ENCODE measurements around the gene ZNF552. TPM values are rescaled to one million over a fixed set of nuclear protein-coding genes. Genes with fewer than 3 reads are reported as not detected.
"Not testable (repeated sequence)": the region's sequence is repeated elsewhere in the genome, so short reads cannot be mapped to it uniquely, and the experiment has no call there.

Gene ZNF552
- total RNA-seq, 1 experiment from 2014 or later = 9.2 TPM

- not testable (repeated sequence) for H4K20me1 ChIP-seq (ENCODE audit: control insufficient read depth, insufficient read depth, insufficient read length); H2BK120ac ChIP-seq (ENCODE audit: low read depth, low read length, poor library complexity, severe bottlenecking); H3K23me2 ChIP-seq (ENCODE audit: insufficient read length, low read depth, low read length, poor library complexity, severe bottlenecking); DNase-seq; H3T11ph ChIP-seq (ENCODE audit: low read length); H3K18ac ChIP-seq (ENCODE audit: insufficient read length, low read depth, low read length); H2BK5ac ChIP-seq (ENCODE audit: insufficient read length, low read length); H3K9me3 ChIP-seq (ENCODE audit: control insufficient read depth, low read depth, low read length); H3K9ac ChIP-seq (ENCODE audit: extremely low read depth, insufficient read length, low read length); H3K56ac ChIP-seq (ENCODE audit: insufficient read length, low read depth, low read length); H3K9me3 Mint-ChIP-seq; H3K4me1 ChIP-seq (ENCODE audit: insufficient read depth, low read length); H2BK20ac ChIP-seq (ENCODE audit: low read depth, low read length, poor library complexity, severe bottlenecking); H3K14ac ChIP-seq (ENCODE audit: insufficient read depth, low read length); H3K27me3 Mint-ChIP-seq (ENCODE audit: low read depth); H4K5ac ChIP-seq (ENCODE audit: insufficient read length, low read depth, low read length); H3K27me3 ChIP-seq (ENCODE audit: insufficient read depth, low read length); H3K4me3 Mint-ChIP-seq; H3K4ac ChIP-seq (ENCODE audit: low read depth, low read length); H3K4me2 ChIP-seq (ENCODE audit: insufficient read depth, insufficient read length, low read length); H2BK12ac ChIP-seq (ENCODE audit: insufficient read length, low read depth, low read length); H2BK15ac ChIP-seq (ENCODE audit: low read depth, low read length); H4K91ac ChIP-seq (ENCODE audit: insufficient read length, low read depth, low read length); H3K4me1 Mint-ChIP-seq; H3K79me1 ChIP-seq (ENCODE audit: insufficient read depth, low read depth, low read length, poor library complexity, severe bottlenecking); H2AFZ ChIP-seq (ENCODE audit: low read length); H3K23ac ChIP-seq (ENCODE audit: insufficient read length, low read depth, low read length); H4K8ac ChIP-seq (replicated peaks; ENCODE audit: insufficient read length, low read depth, low read length); H2AK5ac ChIP-seq (ENCODE audit: insufficient read length, low read length); H3K27ac ChIP-seq (ENCODE audit: insufficient read length, low read depth, low read length)
- peaks cover 21% of the 10 kb centered on the region; the same call in 1 of the 2 replicates for H3K79me2 ChIP-seq (ENCODE audit: insufficient read depth, low read length)
- peaks cover 36 to 57% (median 47%) of the 10 kb centered on the region in 3 experiments for H3K36me3 Mint-ChIP-seq (ENCODE audit: insufficient read depth in 1 of 3, low read depth in 3 of 3)
- H3K27ac Mint-ChIP-seq = peak overlapping the region in 1 of 3 experiments; percentile 24; a peak in 1 of 7 replicates
- no CpG with 5 or more reads among the region's 5 CpGs for WGBS (ENCODE audit: extremely low coverage, insufficient read length, low lambda C conversion rate)
These were observed 22.3 kb upstream of the ZNF552 start for GRCh38 chr19:57836991-57837390.

All from H9 (cell line).